Hematopoietic multipotent progenitor cell treated with erythropoietin and hydrocortisone succinate and interleukin-3 and kit ligand, for 6 days (in vitro differentiated cells): ENCODE measurements around the gene THOC6.

Source experiments
- DNase-seq: peaks from one replicate; pipeline ENCODE4 v3.0.0-alpha.2; 2015

The THOC6 gene

DNA sequence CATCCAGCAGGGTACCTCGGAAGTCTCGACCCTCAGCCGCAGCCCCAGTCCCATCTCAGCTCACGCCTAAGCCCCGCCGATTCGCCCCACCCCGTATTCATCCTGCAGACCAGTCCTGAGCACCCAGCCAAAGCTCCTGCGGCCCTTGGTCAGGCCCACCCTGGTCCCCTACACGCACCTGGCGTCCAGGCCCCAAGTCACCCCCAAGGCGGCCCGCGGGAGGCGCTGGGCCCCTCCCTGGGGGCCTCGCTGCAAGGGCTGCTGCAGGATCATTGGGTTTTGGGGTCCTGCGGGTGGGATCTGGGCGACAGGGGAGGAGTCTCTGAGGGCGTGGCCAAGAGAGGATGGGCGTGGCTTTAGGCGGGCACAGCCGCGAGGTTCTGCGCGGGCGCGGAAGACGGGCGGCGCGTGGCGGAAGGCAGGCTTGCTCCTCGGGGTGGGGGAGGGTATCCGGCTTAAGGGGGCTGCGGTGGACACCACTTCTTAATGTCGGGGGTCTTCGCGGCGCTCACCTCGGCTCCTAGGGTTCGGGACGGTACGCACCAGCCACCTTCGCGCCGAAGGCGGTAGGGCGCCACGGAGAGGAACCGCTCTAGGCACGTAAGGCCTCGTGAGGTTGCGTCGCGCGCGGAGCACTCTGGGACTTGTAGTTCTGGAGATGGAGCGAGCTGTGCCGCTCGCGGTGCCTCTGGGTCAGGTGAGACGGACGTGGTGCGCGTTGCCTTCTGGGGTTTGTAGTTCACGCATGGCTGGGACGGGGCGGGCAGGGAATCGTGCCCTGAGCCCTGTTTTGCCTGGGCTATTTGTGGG lies at the start of gene THOC6, which contains the start of gene HCFC1R1:
TSS of gene THOC6 (plus strand) at position 367 of the 810 bp plus-strand sequence. CDS start at position 659, 292 bp downstream.
TSS of gene HCFC1R1 (minus strand) at position 274 of the 810 bp plus-strand sequence. CDS start at position 273, 1 bp downstream.
- peak; percentile 99 for DNase-seq

DNA sequence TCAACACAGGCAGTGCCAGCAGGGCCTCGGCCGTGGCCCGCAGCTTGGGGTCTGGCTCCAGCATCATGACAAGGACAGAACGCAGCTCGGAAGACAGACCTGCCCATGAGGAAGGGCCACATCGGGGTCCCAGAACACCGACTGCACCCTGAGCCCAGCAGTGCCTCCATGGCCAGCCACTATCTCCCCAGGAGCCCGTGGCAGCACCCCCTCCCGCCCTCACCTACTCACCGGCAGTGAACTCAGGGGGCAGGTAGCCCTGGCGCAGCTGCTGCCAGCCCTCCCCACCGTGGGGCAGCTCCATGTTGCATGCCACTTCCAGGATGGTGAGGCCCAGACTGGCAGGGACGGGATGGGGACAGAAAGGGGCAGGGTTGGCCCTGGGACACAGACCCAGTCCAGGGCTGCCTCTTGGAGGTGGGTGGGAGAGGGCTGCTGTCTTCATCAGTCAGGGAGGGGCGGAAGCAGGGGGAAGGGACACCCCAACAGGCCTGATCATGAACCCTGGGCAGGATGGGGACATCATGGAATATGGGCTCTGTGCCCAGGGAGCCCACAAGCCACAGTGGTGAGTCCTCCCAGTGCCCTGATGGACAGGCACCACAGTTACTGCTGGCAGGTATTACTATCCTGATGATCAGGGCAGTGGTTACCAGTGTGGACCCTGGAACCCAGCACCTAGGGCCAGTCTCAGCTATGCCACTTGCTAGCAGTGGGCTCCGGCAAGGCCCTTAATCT lies 49.3 kb upstream of the THOC6 start:
- DNase-seq: no peak

DNA sequence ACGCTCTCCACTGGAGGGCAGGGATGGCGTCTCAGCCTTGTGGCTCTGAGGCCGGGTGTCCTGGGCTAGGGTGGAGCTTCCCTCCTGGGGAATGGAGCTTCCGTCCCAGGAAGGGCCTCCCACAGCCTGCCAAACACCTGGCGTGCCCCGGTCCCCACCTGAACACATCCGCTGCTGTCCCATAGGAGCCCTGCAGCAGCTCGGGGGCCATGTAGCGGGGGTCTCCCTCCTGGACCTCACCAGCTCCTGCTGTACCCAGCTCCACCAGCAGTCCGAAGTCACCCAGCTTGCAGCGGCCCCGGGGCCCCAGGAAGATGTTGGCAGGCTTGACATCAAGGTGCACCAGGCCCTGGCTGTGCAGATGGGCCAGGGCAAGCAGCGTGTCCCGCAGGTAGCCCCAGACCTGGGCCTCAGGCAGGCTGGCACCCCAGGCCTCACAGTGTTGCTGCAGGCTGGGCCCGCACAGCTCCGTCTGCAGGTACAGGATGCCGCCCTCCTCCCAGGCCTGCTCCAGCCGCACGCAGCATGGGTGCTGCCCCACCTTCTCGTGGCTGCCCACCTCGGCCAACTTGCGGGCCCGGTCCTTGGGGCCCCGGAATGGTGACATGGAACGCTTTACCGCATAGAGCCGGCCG lies 48.6 kb upstream of the THOC6 start:
- no peak for DNase-seq

DNA sequence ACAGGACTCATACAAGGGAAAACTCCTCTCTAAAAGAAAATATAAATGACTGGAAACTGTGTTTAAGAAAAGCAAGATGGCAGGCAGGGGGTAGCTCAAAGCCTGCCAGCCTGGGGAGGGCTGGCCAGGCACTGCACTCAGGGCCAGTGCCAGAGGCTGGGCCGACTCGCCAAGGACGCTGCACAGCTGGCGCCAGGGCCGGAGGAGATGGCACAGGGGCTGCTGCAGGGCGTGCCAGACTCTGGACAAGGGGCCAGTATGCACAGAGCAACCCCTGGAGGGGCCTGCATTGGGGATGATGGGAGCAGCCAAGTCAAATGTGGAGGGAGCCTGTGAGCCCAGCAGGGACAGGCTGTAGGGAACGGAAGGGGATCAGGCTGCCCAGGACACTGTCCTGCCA lies 47.6 kb upstream of the THOC6 start:
- DNase-seq: no peak

DNA sequence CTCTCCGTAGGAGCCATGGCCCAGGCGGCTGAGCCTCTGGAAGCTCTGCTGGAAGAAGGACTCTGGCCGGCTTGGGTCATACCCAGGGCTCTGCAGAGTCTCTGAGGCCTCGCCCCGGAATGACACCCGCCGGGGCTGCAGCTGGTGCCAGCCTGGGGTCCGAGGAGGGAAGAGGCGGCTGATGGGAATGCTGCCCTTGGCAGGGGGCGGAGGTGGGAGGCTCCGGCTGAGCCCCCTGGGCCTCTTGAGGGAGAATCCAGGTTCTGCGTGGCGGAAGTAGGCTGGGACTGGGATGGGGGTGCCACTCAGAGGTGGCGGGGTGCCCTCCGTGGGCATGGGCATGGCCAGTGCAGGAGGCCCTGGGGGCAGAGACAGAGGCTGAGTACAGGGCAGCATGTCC lies 47.2 kb upstream of the THOC6 start:
- DNase-seq: no peak

DNA sequence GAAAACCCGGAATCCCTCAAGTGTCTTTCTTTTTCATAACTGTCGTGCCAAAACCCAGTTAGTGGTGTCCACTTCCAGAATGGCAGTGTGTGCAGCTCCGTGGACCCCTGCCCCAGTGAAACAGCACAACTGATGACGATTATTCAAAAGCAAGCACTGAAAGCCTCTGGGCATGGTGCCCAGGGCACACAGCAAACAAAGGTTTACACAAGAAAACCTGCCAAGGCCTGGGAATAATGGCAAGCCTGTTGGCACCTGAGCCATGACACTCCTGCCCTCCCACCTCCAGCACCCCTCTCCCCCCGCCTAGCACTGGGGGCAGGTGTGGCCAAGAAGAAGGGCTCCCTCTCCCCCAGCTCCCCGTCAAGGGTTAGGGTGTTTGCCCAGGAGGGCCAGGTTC lies 46.4 kb upstream of the THOC6 start:
- DNase-seq: no peak

DNA sequence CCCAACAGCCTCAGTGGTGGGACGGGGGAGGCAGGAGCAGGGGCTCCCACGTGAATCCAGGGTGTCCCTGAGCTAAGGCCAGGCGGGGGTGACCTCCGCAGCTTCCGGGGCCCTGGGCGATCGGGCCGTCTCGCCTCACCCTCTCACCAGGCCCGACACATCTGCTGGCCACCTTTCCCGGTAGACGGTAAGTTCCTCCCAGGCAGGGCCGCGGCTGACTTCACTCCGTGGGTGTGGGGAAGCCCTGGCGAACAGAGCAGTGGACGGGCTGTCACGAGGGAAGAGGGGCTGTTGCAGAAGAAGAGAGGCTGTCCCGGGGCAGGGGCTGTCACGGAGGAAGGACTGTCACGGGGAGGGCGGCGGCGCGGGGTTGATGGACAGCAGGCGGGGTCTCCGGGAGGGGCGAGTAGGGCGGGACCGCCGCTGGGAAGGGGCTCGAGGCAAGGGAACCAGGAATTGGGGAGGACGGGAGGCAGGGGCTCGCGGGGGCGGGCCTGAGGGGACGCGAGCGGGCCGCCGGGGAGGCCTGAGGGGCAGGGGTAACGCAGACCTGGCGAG lies 44.1 kb upstream of the THOC6 start:
- DNase-seq: peak; percentile 60

DNA sequence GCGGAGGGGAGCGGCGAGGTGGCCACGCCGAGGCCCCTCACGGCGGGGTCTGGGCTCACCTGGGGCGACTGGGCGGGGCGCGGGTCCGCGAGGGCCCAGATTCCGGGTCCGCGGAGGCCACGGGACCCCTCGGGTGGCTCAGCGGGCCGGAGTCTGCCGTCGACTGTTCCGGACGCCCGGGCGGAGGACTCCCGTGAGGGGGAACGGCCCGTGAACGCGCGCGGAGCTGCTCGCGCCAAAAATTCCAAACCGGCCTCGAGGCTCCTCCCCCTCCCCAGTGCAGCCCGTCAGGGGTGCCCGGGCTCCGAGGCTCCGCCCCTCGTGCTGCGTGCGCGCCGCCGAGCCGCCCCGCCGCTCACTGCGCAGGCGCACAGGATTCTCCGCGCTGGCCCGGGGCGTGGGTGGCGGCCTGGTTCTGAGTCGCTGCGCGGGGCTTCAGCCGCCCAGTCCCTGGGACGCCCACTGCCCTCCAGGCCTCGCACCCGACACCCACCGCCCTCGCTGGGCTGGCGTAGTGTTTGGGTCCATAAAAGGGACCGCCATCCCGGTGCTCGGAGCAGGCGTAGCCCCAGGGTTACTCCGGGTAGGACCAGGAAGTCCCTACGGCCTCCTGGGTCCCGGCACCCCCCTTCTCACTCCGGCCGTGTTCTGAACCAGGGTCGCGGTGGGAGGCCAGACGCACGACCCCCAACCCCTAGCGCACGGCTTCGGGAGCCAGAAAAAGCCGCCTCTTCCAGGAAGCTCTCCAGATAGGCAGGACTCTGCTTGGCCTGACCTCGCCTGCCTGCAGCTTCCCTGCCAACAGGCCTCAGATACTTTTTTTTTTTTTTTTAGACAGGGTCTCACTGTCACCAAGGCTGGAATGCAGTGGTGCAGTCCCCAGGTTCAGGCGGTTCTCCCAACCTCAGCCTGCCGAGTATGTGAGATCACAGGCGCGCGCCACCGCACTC lies 43.3 kb upstream of the THOC6 start, which contains the start of gene PKMYT1:
TSS of gene PKMYT1 (minus strand) at position 220 of the 950 bp plus-strand sequence. CDS start 789 bp downstream, outside the sequence.
- DNase-seq: peak; percentile 96

DNA sequence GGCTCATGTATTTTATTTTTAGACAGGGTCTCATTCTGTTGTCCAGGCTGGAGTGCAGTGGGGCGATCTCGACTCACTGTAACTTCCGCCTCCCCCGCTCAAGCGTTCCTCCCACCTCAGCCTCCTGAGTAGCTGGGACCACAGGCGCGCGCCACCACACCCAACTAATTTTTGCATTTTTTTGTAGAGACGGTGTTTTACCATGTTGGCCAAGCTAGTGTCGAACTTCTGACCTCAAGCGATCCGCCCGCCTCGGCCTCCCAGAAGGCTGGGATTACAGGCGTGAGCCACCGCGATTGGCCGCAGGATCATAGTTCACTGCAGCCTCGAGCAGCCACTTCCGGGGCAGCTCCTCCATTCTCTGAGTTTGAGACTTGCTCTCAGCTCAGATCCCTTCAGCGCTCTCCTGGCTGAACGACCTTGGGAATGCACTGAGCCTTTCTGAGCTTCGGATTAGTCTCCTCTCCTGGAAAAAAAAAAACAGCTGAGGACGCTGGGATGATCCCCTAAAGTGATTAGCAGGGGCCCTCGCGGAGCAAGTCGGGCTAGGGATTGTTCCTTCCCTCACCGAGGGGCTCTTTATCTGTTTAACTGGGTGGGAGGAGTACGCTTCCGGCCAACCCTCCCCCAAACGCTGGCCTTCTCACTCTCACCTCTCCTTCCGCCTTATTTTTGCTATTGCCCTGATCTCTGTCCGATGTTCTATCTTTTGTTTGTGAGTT lies 42.5 kb upstream of the THOC6 start:
- no peak for DNase-seq

DNA sequence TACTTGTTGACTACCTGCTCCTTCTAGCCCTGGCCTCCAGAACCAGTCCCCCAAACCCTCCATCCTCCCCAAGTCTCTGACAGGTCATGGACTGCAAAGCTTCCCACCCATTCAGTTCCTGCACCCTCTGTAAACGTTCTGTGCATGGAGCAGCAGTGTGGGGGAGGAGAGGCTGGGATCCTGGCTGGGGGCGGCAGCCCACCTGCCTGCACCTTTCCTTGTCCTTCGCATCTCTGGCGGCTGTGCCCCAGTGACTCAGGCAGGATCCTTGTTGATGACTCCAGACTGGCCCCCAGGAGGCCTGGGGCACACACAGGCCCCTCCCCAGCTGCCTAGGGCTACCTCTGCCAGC lies 42.0 kb upstream of the THOC6 start:
- DNase-seq: no peak

DNA sequence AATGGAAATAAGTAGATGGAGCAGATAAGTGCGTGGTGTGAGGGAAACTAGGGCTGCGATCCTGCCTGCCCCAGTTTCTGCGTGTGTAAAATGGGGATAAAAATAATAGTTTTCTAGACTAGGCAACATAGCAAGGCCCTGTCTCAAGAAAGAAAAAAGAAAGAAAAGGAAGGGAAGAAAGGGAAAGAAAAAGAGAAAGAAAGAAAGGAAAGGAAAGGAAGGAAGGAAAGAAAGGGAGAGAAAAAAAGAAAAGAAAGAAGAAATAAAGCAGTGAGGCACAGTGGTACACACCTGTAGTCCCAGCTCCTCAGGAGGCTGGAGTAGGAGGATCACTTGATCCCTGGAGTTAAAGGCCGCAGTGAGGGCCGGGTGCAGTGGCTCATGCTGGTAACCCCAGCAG lies 41.4 kb upstream of the THOC6 start:
- DNase-seq: no peak

DNA sequence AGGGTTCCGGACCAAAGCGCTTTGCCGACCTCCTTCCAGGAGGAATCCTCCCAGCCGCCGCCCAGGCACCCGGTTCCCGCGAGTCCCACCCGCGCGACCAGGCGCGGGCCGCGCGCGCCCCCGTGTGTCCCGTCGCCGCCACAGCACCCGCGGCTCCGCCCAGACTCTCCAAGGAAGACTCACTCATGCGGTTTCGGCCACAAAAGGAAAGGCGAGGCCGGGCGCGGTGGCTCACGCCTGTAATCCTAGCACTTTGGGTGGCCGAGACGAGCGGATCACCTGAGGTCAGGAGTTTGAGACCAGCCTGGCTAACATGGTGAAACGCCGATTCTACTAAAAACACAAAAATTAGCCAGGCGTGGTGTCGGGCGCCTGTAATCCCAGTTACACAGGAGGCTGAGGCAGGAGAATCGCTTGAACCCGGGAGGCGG lies 40.1 kb upstream of the THOC6 start:
- DNase-seq: peak; percentile 81

DNA sequence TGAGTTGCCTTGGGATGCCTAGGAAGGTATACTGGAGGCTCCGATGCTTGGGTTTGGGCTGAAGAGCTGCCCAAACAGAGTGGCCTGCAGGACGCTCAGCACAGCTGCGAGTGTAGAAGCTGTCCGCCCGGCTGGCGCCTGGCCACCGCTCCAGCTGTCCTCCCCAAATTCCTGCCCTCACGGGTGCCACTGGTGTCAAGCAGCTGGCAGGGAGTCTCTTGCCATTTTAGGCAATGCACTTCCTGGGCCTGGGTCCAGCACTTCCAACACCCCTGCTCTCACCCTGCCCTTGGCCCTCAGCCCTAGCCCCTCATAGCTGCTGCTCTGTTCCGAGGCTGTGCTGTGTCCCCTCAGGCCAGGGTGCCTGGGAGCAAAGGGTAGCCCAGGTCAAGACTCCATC lies 38.4 kb upstream of the THOC6 start:
- no peak for DNase-seq

DNA sequence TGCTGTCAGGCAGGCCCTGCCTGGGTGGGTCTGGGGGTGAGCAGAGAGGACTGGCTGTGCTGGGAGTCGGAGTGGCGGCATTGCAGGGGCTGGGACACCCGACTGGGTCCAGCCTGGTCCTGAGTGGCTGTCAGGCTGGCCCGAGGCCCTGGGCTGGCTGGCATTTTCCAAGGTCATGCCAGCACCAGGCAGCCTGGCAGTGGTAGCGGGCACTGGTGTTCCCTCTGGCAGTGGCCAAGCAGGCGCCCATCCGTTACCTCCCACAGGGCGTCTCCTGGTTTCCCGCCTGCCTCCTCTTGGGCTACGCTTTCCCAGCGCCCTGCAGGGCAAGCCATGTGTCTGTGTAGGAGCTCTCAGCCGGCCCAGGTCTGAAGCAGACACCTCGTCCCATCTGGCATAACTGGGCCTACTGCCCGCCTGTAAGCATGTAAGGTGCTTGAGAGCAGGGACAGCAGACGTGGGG lies 37.9 kb upstream of the THOC6 start:
- DNase-seq: no peak

DNA sequence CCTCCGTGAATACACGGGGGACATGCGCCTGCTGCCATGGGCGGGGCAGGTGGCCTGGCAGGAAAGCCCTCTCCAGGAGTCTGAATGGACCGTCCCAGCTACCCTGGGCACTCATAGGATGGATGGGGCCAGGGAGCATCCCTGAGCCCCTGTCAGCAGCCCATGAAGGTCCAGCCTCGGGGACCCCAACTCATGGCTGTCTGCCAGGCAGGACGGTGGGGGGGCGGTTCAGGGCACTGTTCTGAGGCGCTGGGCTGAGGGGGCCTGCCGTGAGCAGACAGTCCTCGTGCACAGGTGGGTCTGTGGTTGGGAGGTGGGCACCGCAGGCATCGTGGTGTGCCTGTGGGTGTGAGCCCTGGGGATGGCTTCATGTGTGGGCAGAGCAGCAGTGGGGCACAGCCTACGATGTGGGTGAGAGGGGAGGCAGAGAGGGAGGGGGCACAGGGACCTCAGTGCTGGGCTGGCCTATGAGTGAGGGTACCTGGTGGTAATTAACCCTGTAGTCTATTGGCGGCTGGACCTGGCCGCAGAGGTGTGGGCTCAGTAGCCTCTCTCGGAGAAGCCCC lies 37.1 kb upstream of the THOC6 start:
- DNase-seq: no peak

DNA sequence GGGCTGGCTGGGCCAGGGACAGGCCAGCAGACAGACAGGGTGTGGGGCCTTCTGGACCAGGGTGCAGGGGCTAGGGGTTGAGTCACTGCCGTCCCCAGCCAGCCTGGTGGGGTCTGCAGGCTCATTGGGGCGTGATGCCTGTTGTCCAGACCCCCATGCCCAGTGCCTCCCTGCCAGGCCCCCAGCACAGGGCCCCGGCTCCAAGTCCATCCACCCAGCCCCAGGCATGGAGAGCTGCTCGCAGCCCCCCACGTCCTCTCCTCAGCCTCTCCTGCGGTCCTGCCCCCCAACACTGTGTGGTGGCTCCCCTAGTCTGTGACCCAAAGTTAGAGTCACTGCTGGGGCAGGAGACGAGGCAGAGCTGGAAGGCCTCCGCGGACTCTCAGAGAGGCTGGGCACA lies 36.5 kb upstream of the THOC6 start:
- DNase-seq: no peak

DNA sequence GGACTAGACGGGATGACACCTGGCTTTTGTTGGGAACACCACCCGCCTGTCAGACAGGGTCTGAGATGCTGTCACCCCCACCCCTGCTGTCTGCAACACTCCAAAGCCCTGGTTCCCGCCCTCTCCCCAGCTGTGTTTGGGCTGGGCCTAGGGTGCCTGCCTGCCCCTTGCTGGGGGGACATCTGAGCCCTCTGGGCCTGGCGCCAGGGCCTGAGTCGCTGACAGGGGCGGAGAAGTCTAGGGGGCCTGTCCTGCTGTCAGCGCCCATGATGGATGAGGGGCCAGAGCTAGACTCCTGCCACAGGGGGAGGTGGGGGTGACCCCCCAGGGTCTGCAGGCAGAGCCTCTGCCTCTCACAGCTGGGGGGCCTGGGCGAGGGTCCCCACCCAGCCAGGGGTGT lies 36.0 kb upstream of the THOC6 start:
- no peak for DNase-seq

DNA sequence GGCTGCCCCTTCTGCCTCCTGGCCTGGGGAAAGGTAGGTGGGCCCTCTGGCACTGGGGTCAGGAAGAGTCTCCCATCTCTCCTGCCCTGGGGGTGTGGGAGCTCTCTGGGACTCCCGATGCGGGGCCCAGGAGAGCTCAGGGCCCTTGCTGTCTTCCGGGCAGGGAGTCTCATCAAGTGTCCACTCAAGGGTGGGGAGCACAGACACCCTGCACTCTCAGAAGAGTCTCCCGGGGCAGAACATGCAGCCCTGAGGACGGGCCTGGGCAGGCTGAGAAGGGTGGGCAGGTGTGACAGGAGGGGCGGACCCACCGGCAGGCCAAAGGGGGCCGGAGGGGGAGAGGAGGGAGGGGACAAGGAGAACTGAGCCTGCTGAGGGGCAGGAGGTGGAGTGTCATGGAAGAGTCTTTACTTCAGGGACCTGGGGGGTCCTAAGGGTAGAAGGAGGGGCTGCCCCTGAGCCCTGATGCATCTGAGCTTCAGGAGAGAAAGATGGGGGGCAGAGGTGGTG lies 35.2 kb upstream of the THOC6 start:
- DNase-seq: no peak

DNA sequence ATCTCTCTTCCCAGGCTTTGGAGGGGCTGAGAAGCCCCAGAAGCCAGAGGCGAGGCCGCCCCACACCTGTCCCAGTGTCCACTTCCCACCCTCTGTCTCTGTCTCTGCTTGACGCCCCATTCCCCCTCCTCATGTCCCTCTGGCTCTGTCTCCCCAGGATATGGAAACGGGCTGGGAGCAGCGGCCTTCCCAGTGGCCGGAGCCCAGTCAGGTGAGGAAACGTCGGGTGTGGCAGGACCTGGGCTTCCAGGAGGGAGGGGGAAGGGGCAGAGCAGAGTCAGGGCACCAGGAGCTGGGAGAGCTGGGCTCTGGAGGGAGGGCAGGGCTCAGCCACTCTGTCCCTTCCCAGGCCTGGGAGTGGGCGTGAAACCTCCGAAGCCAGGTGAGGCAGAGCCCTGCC lies 32.9 kb upstream of the THOC6 start:
- DNase-seq: no peak

DNA sequence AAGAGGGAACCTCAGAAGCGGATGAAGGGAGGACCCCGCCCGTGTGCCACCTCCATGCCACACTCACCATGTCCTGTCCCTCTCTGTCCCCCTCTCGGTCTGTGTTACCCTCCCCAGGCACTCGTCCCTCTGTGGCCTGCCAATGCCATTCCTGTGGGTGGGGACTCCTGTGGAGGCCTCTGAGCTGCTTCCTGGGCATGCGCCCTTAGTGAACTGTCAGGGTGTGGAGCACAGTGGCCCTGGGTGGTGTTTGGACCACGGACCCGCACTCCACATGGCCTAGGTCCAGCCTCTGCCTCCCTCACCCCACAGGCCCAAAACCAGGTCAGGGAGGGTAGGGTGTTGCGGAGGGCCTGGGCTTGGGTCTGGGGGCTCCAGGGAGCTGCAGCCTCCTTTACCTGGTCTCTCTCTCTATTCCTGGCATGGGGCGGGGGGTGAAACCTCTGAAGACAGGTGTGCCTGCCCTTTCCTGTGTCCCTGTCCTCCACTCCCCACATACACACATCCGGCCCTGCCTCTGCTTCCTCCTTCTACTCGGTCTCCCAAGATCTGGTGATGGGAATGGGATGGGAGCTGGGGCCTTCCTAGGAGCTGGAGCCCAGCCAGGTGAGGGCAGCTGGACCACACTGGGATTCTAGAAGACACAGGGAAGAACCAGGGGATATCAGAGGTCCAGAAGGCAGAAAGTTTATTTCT lies 32.1 kb upstream of the THOC6 start:
- no peak for DNase-seq
